ENCODE results near the gene MTSS2.

Gene MTSS2

DNA sequence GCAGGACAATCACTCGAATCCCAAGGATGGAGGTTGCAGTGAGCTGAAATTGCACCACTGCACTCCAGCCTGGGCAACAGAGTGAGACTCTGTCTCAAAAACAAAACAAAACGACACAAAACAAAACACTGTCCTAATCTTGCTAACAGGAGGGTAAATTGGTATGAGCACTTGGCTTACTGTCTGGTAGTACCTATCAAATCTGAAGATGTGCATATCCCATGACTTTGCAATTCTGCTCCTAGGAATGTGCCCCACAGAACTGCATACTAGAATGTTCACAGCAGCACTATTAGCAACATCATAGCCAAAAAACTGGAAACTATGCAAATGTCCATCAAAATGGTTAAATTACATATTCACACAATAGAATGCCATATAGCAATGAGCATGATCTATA is 15.7 kb downstream of the MTSS2 start:
- DNase-seq, result no peak

DNA sequence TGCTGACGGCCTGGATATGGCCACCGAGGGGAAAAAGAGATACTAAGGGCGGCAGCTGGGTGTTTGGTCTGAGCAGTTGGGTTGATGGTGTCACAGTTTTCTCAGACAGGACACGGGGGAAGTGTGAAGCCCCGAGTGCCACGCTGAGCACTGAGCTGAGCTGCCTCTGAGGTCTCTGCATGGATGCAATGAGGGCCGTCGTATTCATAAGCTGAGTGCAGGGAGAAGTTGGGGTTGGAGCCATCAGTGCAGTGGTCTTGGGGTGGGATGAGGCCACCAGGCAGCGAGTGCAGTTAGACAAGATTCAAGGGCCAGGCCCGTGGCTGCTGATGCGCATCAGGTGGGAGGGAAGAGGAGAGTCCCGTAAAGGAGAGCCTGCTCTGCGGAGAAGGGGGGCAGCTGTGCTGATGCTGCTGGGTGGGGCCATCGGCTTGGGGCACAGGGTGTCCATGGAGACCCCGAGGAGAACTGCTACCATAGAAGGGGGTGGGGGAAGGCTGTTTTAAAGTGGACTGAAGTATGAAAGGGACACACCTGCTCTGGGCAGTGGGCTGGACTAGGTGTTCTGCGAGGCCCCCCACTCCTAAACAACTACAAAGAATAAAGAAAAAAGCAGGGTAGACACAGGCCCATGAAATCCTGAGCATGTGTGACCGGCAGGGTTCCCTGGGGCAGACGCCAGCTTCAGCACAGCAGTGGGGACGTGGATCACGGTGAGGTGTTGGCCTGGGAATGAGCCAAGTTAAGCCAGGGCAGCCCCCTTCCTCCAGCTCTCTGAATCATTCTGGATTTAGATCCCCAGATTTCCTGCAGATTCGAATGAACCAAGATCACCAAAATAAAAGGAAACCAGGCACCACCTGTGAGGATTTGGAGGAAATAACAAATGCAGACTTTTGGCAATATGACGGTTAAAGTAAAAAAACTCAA is 19.8 kb downstream of the MTSS2 start:
- no peak for DNase-seq

DNA sequence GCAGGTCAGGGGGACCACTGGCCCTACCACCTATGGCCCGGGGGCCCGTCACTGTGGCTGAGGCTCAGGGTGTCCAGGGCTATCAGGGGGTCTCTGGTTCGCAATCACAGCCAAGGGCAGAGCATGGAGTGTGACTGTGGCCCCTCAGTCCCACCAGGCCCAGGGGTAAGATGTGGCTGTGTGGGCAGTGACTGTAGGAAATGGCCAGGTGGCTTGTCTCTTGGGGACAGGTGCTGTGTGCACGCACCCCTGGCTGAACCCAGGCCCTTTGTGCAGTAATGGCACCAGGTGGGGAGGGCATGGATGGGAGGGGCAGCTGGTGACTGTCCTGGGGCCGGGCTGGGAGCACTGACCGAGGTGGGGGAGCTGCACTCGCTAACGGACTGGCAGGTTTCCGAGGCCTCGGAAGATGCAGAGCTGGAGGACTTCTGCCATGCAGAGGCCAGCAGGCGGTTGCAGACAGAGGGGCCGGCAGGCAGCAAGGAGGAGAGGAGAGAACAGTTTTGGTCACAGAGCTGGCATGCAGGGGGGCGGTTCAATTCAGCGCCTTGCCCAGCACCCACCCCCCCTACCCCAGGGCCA is 20.6 kb downstream of the MTSS2 start:
- DNase-seq, result no peak

DNA sequence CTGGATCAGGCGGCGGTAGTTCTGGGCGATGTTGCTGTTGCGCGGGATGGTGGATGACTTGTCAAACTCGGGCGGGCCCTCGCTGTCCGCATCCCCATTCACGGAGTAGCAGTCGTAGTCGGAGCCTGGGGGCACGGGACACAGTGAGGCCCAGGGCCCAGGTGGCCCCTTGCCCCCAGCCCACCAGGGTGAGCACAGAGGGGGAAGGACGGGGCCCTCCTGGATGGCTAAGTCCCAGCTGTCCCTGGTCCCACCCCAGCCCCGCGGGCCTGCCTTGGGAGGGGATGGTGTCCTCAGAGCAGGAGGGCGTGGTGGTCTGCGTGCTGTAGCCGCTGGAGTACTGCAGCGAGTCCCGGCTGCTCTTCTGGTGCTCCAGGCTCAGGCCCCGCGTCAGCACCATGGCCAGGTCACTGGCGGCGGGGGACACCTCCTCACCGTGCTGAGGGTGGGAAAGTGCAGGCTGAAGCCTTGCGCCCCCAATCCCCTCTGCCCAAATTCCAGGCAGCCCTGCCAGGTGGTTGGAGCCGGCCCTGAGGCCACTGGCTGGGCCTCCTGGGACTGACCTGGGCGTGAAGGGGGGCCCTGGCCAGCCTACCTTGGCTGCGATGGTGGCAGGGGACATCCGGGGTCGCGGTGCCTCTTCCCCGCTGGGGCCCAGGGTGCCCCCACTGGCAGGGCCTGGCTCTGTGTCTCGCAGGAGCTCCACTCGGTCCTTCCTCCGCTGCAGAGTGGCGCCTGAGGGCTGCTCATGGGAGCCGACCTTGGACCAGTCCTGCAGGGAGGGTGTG is 21.3 kb downstream of the MTSS2 start:
- no peak for DNase-seq

DNA sequence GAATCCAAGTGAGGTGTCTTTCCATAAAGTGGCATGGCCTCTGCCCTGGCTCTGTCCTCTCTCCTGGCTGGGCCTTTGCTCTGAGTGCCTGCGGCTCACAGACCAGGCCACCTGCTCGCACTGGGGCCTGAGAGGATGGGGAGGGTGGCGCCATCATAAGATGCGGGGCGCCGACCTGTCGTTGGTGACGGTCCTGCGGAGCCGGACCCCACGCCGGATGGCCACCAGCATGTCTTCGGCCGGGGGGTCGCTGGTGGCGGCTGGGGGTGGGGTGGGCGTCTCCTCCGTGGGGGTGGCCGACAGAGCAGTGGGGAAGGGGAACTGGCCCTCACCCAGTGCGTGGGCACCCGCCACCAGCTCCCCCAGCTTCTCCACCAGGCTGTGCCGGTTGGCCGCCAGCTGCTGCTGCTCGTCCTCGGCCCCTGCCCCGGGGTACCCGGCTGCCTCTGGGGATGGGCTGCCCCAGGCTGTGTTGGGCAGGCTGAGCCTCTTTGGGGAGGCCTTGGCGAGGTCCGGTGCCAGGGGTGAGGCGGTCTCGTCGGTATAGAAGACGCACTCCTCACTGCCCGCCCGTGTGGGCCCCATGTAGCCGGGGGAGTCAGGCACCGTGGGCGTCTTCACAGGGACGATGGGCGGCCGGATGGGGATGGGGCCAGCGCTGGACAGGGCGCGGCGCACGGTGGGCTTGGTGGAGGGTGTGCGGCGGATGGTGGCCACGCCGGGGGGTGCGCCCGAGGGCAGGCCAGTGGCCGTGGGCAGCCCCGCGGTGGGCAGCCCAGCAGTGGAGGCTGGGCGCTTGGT is 22.1 kb downstream of the MTSS2 start:
- DNase-seq, result no peak

DNA sequence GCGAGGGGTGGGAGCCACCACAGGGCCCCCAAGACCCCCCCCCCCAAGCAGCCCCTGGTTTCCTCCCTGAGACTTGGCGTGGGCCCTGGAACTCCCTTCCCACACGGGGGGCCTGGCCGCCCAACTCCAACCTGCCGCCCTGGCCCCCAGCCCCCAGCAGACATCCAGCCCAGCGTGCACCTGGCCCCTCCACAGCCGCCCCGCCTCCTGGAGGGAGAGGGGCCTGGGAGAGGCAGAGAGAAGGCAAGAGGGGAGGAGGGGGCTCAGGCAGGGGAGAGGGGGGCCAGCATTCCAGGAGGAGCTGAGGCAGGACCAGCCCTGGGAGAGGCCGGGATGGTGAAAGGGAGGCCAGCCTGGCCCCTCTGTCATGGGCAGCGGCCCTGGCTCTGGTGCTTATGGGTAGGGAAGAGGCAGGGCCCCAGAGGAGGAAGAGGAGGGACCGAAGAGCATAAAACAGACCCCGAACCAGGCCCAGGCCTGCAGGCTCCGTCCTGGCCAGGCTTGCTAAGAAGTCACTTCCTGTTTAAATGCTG is 22.8 kb downstream of the MTSS2 start:
- DNase-seq, result no peak

DNA sequence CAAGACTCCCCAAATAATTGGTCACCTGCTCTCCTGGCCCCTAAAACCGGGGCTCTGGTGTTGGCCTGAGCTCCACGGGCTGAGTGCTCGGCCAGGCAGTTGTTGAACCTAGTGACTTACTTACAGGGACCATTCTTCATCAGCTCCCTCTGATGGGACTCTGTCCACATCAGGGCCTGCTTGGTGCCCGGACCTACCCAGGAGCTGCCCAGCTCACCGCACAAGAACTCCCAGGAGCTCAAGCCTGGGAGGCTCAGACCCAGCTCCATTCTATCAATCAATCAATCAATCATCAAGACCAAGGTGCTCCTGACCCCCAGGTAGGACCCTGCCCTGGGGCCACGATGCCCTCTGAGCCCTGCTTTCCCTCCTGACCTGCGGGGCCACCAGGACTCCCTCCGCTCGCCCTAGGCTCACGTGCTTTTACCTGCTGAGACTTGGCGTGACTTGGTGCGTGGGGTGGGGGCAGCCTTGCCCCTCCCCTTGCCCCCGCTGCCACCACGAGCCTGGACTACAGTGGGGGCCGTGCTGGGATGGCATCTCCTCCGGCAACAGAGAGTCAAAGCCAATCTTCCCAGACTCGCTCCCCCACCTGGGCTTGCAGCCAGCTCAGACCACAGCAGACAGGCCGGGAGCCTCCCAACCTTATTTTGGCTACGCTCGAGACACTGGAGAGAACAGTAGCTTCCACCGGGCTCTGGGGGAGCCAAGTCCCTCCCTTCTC is 23.8 kb downstream of the MTSS2 start:
- DNase-seq, result no peak

DNA sequence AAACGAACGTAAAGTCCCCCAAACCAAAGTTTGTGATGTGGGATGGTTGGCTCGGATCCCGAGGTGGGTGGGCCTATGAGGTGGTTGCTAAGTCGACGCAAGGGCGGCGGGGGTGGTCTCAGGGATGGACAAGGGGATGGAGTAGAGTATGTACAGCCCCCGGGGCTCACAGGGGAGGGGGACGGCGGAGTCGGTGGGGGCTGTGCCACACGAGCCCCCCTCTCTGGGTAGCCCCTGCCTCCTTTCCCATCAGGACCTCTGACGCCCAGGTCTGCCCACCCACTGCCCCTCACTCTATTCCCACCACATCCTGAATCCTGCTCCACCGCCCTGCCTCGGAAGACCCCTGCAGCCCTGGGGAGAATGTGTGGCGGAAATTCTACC is 24.3 kb downstream of the MTSS2 start:
- DNase-seq, result no peak

DNA sequence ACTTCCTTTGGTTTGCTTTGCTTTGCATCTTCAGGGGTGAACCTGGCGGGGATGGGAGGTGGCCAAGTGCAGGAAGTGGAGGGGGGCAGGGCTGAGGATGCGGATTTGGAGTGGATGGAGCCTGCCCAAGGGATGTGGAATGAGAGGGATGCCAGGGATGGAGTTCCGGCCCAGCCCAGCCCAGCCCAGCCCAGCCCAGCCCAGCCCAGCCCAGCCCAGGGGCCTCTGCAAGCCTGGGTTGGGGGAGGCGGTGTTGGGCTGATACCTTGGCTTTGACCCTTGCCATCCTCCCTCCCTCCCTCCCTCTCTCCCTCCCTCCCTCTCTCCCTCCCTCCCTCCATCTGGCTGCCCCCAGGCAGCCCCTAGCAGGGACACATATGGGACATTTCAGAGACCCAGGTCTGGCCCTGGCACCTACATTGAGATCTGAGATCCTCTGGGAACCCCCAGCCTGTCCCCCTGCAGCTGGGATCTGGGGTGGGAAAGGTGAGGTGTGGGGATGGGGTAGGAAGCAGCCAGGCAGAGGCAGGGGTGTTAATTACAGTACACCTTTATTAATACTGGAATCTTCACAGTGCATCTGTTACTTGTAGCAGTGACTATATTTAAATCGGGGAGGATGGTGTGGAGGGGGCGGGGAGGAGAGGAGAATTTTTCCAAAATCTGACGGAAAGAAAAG is 25.0 kb downstream of the MTSS2 start:
- no peak for DNase-seq

DNA sequence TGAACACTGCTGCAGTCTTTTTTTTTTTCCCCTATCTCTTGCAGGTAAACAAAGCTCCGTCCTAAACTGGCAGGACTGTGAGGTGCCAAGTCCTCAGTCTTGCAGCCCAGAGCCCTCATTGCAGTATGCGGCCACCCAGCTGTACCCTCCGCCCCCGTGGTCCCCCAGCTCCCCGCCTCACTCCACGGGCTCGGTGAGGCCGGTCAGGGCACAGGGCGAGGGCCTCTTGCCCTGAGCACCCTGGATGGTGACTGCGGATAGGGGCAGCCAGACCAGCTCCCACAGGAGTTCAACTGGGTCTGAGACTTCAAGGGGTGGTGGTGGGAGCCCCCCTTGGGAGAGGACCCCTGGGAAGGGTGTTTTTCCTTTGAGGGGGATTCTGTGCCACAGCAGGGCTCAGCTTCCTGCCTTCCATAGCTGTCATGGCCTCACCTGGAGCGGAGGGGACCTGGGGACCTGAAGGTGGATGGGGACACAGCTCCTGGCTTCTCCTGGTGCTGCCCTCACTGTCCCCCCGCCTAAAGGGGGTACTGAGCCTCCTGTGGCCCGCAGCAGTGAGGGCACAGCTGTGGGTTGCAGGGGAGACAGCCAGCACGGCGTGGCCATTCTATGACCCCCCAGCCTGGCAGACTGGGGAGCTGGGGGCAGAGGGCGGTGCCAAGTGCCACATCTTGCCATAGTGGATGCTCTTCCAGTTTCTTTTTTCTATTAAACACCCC is 25.7 kb downstream of the MTSS2 start:
- no peak for DNase-seq

DNA sequence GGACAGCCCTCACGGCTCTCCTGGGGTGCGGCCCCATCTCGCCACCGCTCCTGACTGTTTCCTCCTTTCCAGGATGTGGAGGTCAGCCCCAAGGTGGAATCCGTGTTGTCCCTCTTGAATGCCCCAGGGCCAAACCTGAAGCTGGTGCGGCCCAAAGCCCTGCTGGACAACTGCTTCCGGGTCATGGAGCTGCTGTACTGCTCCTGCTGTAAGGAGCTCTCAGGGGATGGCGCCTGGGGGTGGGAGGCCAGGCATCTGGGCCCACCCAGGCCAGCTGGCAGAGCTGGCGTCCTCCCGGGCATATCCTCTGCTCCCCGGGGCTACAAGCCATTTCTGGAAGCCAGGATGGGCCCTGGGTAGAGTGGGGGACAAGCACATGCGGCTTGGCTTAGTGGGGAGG is 26.3 kb downstream of the MTSS2 start:
- DNase-seq, result no peak

DNA sequence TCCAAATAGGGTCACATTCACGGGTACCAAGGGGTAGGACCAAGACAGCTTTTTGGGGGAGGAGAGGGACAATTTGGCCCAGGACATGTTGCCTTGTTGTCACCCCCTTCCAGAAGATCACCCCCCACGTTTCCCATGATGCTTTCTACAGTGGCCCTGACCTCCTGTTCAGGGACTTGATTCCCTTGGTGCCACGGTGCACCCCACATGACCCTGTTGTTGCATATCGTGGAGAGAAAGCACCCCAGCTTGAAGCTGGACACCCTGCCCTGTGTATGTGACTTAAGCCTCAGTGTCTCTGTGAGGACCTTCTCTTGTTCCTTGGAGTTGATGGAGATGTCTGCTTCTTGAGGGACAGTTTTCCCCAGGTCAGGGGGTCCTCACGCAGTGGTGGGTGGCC is 26.9 kb downstream of the MTSS2 start:
- DNase-seq, result no peak

DNA sequence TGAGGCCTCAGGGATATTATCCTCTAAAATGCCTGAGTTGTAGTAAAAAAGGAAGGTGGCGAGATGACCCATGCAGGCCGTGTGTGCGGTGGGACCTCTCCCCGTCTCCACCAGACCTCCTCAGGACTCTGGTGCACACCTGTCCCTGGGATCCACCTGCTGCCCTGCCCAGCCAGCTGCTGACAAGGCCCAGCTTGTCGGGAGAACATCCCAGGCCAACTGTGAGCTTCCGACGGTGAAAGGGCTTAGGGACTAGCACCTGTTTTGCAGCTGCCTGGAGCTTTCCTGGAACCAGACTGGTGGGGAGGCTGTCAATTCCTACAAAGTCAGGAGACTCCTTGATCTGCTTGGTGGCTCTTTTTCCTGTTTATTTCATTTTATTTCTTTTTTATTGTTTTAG is 27.9 kb downstream of the MTSS2 start:
- no peak for DNase-seq

DNA sequence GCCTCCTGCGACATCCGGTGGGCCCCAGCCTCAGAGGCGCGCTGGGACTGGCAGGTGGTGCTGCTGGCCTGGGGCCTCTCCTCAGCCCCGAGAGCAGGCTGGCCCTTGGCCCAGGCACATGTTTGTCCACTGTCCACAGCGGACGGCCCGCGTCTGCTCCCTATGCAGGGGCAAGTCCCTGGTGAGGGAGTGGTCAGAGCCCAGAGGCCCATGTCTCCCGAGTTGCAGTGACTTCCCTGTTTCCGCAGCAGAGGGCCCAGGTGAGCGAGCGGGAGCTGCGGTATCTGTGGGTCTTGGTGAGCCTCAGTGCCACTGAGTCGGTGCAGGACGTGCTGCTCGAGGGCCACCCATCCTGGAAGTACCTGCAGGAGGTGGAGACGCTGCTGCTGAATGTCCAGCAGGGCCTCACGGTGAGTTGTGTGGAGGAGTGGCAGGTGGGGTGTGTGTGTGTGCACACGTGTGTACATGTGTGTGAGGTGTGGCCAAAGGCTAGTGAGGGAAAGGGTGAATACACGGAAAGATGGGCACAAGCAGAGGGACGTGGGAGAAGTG is 29.1 kb downstream of the MTSS2 start:
- DNase-seq, result no peak

DNA sequence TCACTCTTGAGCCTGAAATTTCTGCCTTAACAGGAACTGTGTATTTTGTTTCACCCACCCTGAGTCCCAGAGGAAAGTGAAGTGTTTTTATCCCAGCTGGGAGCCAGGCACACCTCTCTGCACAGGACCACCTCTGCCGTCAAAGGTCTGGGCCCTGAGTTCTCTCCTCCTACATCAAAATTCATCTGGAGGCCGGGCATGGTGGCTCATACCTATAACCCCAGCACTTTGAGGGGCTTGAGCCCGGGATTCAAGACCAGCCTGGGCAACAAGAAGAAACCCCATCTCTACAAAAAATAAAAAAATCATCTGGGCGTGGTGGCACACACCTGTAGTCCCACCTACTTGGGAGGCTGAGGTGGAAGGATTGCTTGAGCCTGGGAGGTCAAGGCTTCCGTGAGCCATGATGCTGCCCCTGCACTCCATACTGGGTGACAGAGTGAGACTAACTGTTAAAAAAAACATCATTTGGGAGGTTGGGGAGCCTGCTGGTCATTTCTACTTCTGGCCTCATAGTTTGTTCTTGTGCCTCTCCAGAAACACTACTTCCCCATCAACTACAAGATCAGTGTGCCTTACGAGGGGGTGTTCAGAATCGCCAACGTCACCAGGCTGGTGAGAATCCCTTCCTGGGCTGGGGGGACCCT is 29.7 kb downstream of the MTSS2 start:
- DNase-seq, result no peak

DNA sequence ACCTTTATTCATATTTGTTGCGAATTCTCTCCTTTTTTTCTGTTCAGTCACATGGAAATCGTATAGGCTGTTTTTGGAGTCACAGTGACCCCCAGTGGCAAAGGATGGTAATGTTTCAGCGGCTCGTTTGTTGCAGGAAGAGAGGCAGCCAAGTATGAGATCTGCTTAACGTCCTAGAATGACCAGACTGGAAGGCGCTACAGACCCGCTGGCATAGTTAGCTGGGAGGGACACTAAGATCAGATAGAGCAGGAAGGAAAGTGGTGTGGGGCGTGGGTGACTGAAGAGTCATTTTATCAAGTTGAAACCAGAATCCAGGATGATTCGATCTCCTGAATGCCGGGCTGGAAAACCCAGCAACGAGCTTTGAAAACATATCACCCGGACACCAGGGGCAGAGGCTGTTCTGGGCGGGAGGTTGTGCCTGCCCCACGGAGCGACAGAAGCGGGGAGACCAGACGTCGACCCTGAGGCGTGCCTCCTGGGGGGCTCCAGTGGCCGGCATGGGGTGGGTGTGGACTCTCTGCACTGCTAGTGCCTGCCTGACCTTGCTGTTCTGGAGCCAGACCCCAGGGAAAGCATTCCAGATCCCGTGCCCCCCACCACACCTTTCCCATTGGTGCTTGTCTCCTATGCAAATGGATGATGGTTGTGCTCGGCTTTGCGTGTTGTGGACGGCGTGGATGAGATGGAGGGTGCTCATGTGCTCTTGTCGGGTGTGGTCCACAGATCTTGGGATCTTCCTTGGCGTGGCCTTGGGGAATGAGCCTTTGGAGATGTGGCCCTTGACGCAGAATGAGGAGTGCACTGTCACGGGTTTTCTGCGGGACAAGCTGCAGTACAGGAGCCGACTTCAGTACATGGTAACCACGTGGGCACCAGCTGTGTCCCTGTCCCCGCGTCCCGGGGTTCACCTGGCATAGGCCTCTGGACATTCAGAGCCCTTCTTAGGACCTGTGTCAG is 31.8 kb downstream of the MTSS2 start:
- DNase-seq, result peak; percentile 80

DNA sequence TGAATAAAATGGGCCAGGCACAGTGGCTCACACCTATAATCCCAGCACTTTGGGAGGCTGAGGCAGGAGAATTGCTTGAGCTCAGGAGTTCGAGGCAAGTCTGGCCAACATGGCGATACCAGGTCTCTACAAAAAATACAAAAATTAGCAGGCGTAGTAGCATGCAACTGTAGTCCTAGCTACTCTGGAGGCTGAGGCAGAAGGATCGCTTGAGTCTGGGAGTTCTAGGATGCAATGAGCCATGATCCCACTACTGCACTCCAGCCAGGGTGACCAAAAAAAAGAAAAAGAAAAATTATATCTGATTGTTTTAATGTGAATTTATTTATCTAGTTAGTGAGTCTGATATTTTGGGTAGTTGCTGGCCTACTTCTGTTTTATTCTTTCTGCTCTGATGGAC is 32.4 kb downstream of the MTSS2 start:
- DNase-seq, result no peak

DNA sequence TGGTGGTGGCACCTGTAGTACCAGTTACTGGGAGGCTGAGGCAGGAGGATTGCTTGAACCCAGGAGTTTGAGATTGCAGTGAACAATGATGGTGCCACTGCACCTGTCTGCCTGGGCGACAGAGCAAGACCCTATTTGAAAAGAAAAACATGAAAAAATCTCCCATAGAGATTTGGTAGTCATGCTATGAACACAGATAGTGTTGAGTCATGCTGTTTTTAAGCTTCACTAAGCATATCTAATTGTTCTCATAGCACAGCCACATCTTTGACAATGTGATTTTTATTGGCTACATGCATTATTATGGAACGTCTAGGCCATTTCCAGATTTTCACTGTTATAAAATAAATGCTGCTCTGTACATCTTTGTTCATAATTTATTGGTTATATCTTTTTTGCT is 33.5 kb downstream of the MTSS2 start:
- DNase-seq, result no peak

DNA sequence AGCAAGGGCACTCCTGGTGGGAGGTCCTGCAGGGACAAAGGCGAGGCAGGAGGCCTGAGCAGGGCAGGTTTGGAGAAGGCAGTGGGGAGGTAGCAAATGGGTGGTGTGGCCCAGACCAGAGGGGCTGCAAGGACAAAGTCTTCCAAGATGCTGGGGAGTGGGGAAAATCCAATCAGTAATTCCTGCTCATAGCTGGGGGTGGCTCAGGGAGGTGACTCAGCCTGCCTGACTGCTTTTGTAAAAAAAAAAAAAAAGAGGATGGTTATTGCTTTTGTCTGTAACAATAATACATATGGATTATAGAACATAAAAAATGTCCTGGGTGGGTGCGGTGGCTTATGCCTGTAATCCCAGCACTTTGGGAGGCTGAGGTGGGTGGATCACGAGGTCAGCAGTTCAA is 34.3 kb downstream of the MTSS2 start:
- DNase-seq, result no peak

All from NCI-H1694 (cell line).